ENCODE results near the gene SBF1. TPM values are rescaled to one million over a fixed set of nuclear protein-coding genes. Genes with fewer than 3 reads are reported as not detected.

The SBF1 gene
- total and polyA plus RNA-seq, 2 of the 13 experiments (the other 11 are each of a cell fraction or from before 2014, with no cell fraction given), result 31.7 to 40.9 TPM

GRCh38 chr22:50507991-50508884 is 33.4 kb upstream of the SBF1 start, which contains the start of gene NCAPH2 (continued):
- TF ChIP-seq BATF2 (CRISPR knock-in tag; IDR thresholded peaks at IDR 0.05) (0 out of 2 replicates have a peak, but pooled peaks have one; percentile 30), SIN3A (IDR thresholded peaks at IDR 0.05; ENCODE audit: borderline replicate concordance, low read depth, low read length) (peak; percentile 61; the same call in 1 of the 2 replicates), ZNF280B (CRISPR knock-in tag; IDR thresholded peaks at IDR 0.05; ENCODE audit: borderline replicate concordance) (peak; percentile 76; the same call in 1 of the 2 replicates), TFDP2 (CRISPR knock-in tag; IDR thresholded peaks at IDR 0.05) (peak; percentile 99), KDM3A (CRISPR knock-in tag; IDR thresholded peaks at IDR 0.05; ENCODE audit: low read depth) (no peak), DDIT3 (CRISPR knock-in tag; IDR thresholded peaks at IDR 0.05) (no peak), ZNF407 (CRISPR knock-in tag; IDR thresholded peaks at IDR 0.05; ENCODE audit: not compliant biosample characterization) (no peak), HNF1A (IDR thresholded peaks at IDR 0.05; ENCODE audit: low read depth) (no peak), HNF1A (CRISPR knock-in tag; IDR thresholded peaks at IDR 0.05; ENCODE audit: borderline replicate concordance) (peak; percentile 51; the same call in 1 of the 2 replicates), HDAC6 (IDR thresholded peaks at IDR 0.05; ENCODE audit: low read depth, low read length) (no peak)

Measured in HepG2 (cell line).